K562 (cell line): ENCODE data around the gene C1QTNF8.

Source experiments
- ATF3 ChIP-seq, 2 experiments: fragments of 450-650 bp in 1 of 2; sonication (generic) in 1 of 2; formaldehyde crosslinking in 1 of 2; IDR thresholded peaks in 1 of 2; conservative IDR thresholded peaks in 1 of 2; 2 replicates each; pipeline versions ENCODE4 v1.6.1 to v1.8.1; 2016 to 2023; ENCODE audit warnings: mild to moderate bottlenecking in 2 of 2, moderate library complexity in 2 of 2, inconsistent platforms in 1 of 2, missing genetic modification reagents in 1 of 2
- BRF1 ChIP-seq: IDR thresholded peaks from 3 replicates; pipeline ENCODE4 v1.6.1; 2011; ENCODE audit warnings: borderline replicate concordance, mild to moderate bottlenecking; ENCODE audit not compliant: insufficient read length; ENCODE audit errors: extremely low read depth
- JUN ChIP-seq, 2 experiments: sonication (generic) in 1 of 2; formaldehyde crosslinking in 1 of 2; IDR thresholded peaks; 2 replicates each; pipeline versions ENCODE4 v1.6.1 to v1.8.0; 2012 to 2022; ENCODE audit warnings: borderline replicate concordance in 2 of 2, mild to moderate bottlenecking in 2 of 2, improper control_type of control experiment in 1 of 2, low read depth in 1 of 2, low read length in 1 of 2, missing genetic modification reagents in 1 of 2
- PCBP1 ChIP-seq: fragments of 200-400 bp; formaldehyde crosslinking; IDR thresholded peaks from 2 replicates; pipeline ENCODE4 v1.6.1; 2018; ENCODE audit warnings: mild to moderate bottlenecking, low read depth, low read length; ENCODE audit not compliant: poor library complexity, severe bottlenecking
- POLR2A ChIP-seq: fragments of 450-650 bp; conservative IDR thresholded peaks from 2 replicates; pipeline ENCODE4 v1.6.1; 2016
- POLR3A ChIP-seq: IDR thresholded peaks from 2 replicates; pipeline ENCODE4 v1.6.1; 2011; ENCODE audit warnings: borderline replicate concordance, mild to moderate bottlenecking, moderate library complexity; ENCODE audit not compliant: insufficient read length, insufficient read depth; ENCODE audit errors: extremely low read depth
- REST ChIP-seq, 2 experiments: fragments of 450-650 bp; formaldehyde crosslinking in 1 of 2; IDR thresholded peaks; 2 replicates each; pipeline versions ENCODE4 v1.4.0 to v1.6.1; 2014 to 2020; ENCODE audit warnings: mild to moderate bottlenecking in 2 of 2, borderline replicate concordance in 1 of 2, low read depth in 1 of 2
- ZBED1 ChIP-seq: IDR thresholded peaks from 2 replicates; pipeline ENCODE4 v1.6.1; 2014
- ZBTB7A ChIP-seq: IDR thresholded peaks from 2 replicates; pipeline ENCODE4 v1.6.1; 2011; ENCODE audit warnings: low read depth, mild to moderate bottlenecking, low read length, moderate library complexity, borderline replicate concordance; ENCODE audit not compliant: control insufficient read depth
- ZNF830 ChIP-seq: fragments of 250-450 bp; sonication (Bioruptor Pico); IDR thresholded peaks from 2 replicates; pipeline ENCODE4 v1.5.0; 2021; ENCODE audit warnings: mild to moderate bottlenecking
- TF ChIP-seq, protein P1 (sequence below), 3 experiments: IDR thresholded peaks in 2 of 3; conservative IDR thresholded peaks in 1 of 3; 2 replicates each; pipeline ENCODE4 v1.5.1; 2011 to 2012; ENCODE audit warnings: low read length in 3 of 3, mild to moderate bottlenecking in 3 of 3, control low read depth in 2 of 3, improper control_type of control experiment in 1 of 3, inconsistent platforms in 1 of 3, low read depth in 1 of 3, mixed read lengths in 1 of 3, moderate library complexity in 1 of 3; ENCODE audit not compliant: insufficient read depth in 2 of 3
- TF ChIP-seq, protein P2 (sequence below), 2 experiments: fragments of 450-650 bp in 1 of 2; IDR thresholded peaks; 2 replicates each; pipeline ENCODE4 v1.6.1; 2011 to 2017; ENCODE audit warnings: low read depth in 2 of 2, antibody characterized with exemption in 1 of 2, borderline replicate concordance in 1 of 2, low read length in 1 of 2, mild to moderate bottlenecking in 1 of 2, mixed read lengths in 1 of 2; ENCODE audit not compliant: control insufficient read depth in 1 of 2

- TF ChIP-seq ATF3 (IDR thresholded peaks at IDR 0.05) (no peak), ATF3 (CRISPR knock-in tag; conservative IDR thresholded peaks at IDR 0.05) (no peak), PCBP1 (no peak), ZNF830 (CRISPR knock-in tag) (no peak), REST (IDR thresholded peaks at IDR 0.05; ENCODE audit: borderline replicate concordance) (no peak), REST (CRISPR knock-in tag; IDR thresholded peaks at IDR 0.05; ENCODE audit: low read depth) (no peak), ZBTB7A (no peak), JUN (IDR thresholded peaks at IDR 0.05; ENCODE audit: borderline replicate concordance, low read depth, low read length) (no peak), JUN (CRISPR knock-in tag; IDR thresholded peaks at IDR 0.05; ENCODE audit: borderline replicate concordance) (no peak), POLR2A (no peak), ZBED1 (no peak), BRF1 (no peak), POLR3A (no peak)
- TF ChIP-seq, protein P1, sequence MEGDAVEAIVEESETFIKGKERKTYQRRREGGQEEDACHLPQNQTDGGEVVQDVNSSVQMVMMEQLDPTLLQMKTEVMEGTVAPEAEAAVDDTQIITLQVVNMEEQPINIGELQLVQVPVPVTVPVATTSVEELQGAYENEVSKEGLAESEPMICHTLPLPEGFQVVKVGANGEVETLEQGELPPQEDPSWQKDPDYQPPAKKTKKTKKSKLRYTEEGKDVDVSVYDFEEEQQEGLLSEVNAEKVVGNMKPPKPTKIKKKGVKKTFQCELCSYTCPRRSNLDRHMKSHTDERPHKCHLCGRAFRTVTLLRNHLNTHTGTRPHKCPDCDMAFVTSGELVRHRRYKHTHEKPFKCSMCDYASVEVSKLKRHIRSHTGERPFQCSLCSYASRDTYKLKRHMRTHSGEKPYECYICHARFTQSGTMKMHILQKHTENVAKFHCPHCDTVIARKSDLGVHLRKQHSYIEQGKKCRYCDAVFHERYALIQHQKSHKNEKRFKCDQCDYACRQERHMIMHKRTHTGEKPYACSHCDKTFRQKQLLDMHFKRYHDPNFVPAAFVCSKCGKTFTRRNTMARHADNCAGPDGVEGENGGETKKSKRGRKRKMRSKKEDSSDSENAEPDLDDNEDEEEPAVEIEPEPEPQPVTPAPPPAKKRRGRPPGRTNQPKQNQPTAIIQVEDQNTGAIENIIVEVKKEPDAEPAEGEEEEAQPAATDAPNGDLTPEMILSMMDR (IDR thresholded peaks at IDR 0.05 in 2 of 3, conservative IDR thresholded peaks at IDR 0.05 in 1 of 3; ENCODE audit: insufficient read depth in 2 of 3, low read depth in 1 of 3, low read length in 3 of 3): no peak
- TF ChIP-seq, protein P2, sequence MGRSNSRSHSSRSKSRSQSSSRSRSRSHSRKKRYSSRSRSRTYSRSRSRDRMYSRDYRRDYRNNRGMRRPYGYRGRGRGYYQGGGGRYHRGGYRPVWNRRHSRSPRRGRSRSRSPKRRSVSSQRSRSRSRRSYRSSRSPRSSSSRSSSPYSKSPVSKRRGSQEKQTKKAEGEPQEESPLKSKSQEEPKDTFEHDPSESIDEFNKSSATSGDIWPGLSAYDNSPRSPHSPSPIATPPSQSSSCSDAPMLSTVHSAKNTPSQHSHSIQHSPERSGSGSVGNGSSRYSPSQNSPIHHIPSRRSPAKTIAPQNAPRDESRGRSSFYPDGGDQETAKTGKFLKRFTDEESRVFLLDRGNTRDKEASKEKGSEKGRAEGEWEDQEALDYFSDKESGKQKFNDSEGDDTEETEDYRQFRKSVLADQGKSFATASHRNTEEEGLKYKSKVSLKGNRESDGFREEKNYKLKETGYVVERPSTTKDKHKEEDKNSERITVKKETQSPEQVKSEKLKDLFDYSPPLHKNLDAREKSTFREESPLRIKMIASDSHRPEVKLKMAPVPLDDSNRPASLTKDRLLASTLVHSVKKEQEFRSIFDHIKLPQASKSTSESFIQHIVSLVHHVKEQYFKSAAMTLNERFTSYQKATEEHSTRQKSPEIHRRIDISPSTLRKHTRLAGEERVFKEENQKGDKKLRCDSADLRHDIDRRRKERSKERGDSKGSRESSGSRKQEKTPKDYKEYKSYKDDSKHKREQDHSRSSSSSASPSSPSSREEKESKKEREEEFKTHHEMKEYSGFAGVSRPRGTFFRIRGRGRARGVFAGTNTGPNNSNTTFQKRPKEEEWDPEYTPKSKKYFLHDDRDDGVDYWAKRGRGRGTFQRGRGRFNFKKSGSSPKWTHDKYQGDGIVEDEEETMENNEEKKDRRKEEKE (IDR thresholded peaks at IDR 0.05; ENCODE audit: borderline replicate concordance in 1 of 2, control insufficient read depth in 1 of 2, low read depth in 2 of 2, low read length in 1 of 2): no peak
These were observed 32.3 kb downstream of the C1QTNF8 start for GRCh38 chr16:1063728-1064127.
